Naive B cell (primary cell): Measurements from ENCODE around the gene TGFB3. TPM values are rescaled to one million over a fixed set of nuclear protein-coding genes. Genes with fewer than 3 reads are reported as not detected.
"Not testable (repeated sequence)": the region's sequence is repeated elsewhere in the genome, so short reads cannot be mapped to it uniquely, and the experiment has no call there.

Source experiments
- ATAC-seq, 2 donors: fragments of 150-1000 bp; cut with Tn5 transposase; 2 replicates each; pipeline ENCODE4 v1.10.0; 2021; ENCODE audit warnings: low read depth in 2 of 2, mild to moderate bottlenecking in 2 of 2, moderate library complexity in 2 of 2
- DNase-seq: peaks from one replicate; pipeline ENCODE4 v3.0.0; 2022
- H3K27ac Mint-ChIP-seq, 6 donors: one replicate each; pipeline ENCODE4 v1.8.0; 2020 to 2022; ENCODE audit warnings: mild to moderate bottlenecking in 6 of 6, mixed read lengths in 6 of 6, moderate library complexity in 5 of 6, inconsistent platforms in 2 of 6
- H3K27me3 Mint-ChIP-seq, 3 donors: one replicate each; pipeline ENCODE4 v1.8.0; 2021 to 2022; ENCODE audit warnings: mixed read lengths in 3 of 3, mild to moderate bottlenecking in 1 of 3
- H3K36me3 Mint-ChIP-seq, 2 donors: one replicate each; pipeline ENCODE4 v1.8.0; 2020 to 2022; ENCODE audit warnings: mixed read lengths in 2 of 2, inconsistent platforms in 1 of 2, mild to moderate bottlenecking in 1 of 2
- H3K4me1 Mint-ChIP-seq, 3 donors: one replicate each; pipeline ENCODE4 v1.8.0; 2020 to 2022; ENCODE audit warnings: mixed read lengths in 3 of 3, inconsistent platforms in 1 of 3, mild to moderate bottlenecking in 1 of 3, moderate library complexity in 1 of 3
- H3K4me3 Mint-ChIP-seq, 8 donors: one replicate each; pipeline ENCODE4 v1.8.0; 2020 to 2022; ENCODE audit warnings: mild to moderate bottlenecking in 8 of 8, mixed read lengths in 8 of 8, moderate library complexity in 8 of 8, inconsistent platforms in 2 of 8
- H3K9me3 Mint-ChIP-seq, 7 donors: one replicate each; pipeline ENCODE4 v1.8.0; 2020 to 2022; ENCODE audit warnings: mixed read lengths in 7 of 7, mild to moderate bottlenecking in 5 of 7, inconsistent platforms in 2 of 7, moderate library complexity in 1 of 7
- polyA plus RNA-seq, 6 donors: library from polyadenylated mRNA; unstranded; fragments of 300-500 nt; fragmentation: Illumina TruSeq; gene quantifications; one replicate each; pipeline ENCODE4 v1.2.3, GENCODE V29; 2021; ENCODE audit warnings: low read depth in 6 of 6

The TGFB3 gene
- polyA plus RNA-seq, 6 donors from 2014 or later, result 0.19 to 0.66 (median 0.43) TPM; not detected in 1

- ATAC-seq (no peak), DNase-seq (no peak)
- H3K9me3 Mint-ChIP-seq, result no peaks in the 10 kb centered on the region
- peaks cover 0 to 9% of the 10 kb centered on the region in 2 donors for H3K36me3 Mint-ChIP-seq
- H3K27ac Mint-ChIP-seq, result peak overlapping the region in 1 of 6 donors; percentile 54
- no peaks in the 10 kb centered on the region for H3K4me1 Mint-ChIP-seq
- H3K4me3 Mint-ChIP-seq, result no peak overlapping the region
- H3K27me3 Mint-ChIP-seq, result no peaks in the 10 kb centered on the region
Observed at GRCh38 chr14:75928690-75929181, 53.1 kb downstream of the TGFB3 start.

GRCh38 chr14:75927564-75928087 lies 54.2 kb downstream of the TGFB3 start:
- no peak overlapping the region for H3K4me3 Mint-ChIP-seq
- no peak for DNase-seq
- no peak for ATAC-seq
- no peaks in the 10 kb centered on the region for H3K27me3 Mint-ChIP-seq
- no peak overlapping the region for H3K27ac Mint-ChIP-seq
- H3K36me3 Mint-ChIP-seq, result peaks cover 0 to 9% of the 10 kb centered on the region in 2 donors
- no peaks in the 10 kb centered on the region for H3K4me1 Mint-ChIP-seq
- H3K9me3 Mint-ChIP-seq, result no peaks in the 10 kb centered on the region

GRCh38 chr14:75926431-75927115 lies 55.2 kb downstream of the TGFB3 start:
- DNase-seq (no peak), ATAC-seq (no peak)
- Mint-ChIP-seq H3K9me3 (peaks cover 0 to 2% (median 0%) of the 10 kb centered on the region in 7 donors), H3K36me3 (peaks cover 0 to 8% of the 10 kb centered on the region in 2 donors), H3K27me3 (no peaks in the 10 kb centered on the region), H3K4me1 (peaks cover 0 to 7% (median 0%) of the 10 kb centered on the region in 3 donors), H3K4me3 (no peak overlapping the region), H3K27ac (peak overlapping the region in 1 of 6 donors; percentile 63)

DNA sequence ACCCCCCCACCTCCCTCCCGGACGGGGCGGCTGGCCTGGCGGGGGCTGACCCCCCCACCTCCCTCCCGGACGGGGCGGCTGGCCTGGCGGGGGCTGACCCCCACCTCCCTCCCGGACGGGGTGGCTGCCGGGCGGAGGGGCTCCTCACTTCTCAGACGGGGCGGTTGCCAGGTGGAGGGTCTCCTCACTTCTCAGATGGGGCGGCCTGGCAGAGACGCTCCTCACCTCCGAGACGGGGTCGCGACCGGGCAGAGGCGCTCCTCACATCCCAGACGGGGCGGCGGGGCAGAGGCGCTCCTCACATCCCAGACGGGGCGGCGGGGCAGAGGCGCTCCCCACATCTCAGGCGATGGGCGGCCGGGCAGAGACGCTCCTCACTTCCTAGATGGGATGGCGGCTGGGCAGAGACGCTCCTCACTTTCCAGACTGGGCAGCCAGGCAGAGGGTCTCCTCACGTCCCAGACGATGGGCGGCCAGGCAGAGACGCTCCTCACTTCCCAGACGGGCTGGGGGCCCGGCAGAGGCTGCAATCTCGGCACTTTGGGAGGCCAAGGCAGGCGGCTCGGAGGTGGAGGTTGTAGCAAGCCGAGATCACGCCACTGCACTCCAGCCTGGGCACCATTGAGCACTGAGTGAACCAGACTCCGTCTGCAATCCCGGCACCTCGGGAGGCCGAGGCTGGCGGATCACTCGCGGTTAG lies 56.5 kb downstream of the TGFB3 start:
- not testable (repeated sequence) for H3K9me3 Mint-ChIP-seq, H3K4me3 Mint-ChIP-seq, H3K4me1 Mint-ChIP-seq, DNase-seq, H3K36me3 Mint-ChIP-seq, H3K27me3 Mint-ChIP-seq, ATAC-seq
- peak overlapping the region in 2 of 6 donors; percentile 33 to 47 for H3K27ac Mint-ChIP-seq

DNA sequence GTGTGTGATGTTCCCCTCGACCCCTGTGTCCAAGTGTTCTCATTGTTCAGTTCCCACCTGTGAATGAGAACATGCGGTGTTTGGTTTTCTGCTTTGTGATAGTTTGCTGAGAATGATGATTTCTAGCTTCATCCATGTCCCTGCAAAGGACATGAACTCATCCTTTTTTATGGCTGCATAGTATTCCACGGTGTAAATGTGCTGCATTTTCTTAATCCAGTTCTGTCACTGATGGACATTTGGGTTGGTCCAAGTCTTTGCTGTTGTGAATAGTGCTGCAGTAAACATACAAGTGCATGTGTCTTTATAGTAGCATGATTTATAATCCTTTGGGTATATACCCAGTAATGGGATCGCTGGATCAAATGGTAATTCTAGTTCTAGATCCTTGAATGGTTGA lies 61.4 kb downstream of the TGFB3 start:
- H3K27ac Mint-ChIP-seq, H3K36me3 Mint-ChIP-seq, DNase-seq, ATAC-seq, H3K4me3 Mint-ChIP-seq, H3K27me3 Mint-ChIP-seq: not testable (repeated sequence)
- peaks cover 6 to 20% (median 10%) of the 10 kb centered on the region in 3 donors for H3K4me1 Mint-ChIP-seq
- peaks cover 0 to 11% (median 4%) of the 10 kb centered on the region in 7 donors for H3K9me3 Mint-ChIP-seq

- no peak for ATAC-seq
- H3K4me3 Mint-ChIP-seq, result no peak overlapping the region
- H3K36me3 Mint-ChIP-seq, result no peaks in the 10 kb centered on the region
- H3K9me3 Mint-ChIP-seq, result peaks cover 0 to 11% (median 4%) of the 10 kb centered on the region in 7 donors
- H3K27ac Mint-ChIP-seq, result peak overlapping the region in 3 of 6 donors; percentile 42 to 73 (median 58)
- peaks cover 6 to 20% (median 10%) of the 10 kb centered on the region in 3 donors for H3K4me1 Mint-ChIP-seq
- no peaks in the 10 kb centered on the region for H3K27me3 Mint-ChIP-seq
- no peak for DNase-seq
Observed at GRCh38 chr14:75917946-75918335, 63.9 kb downstream of the TGFB3 start.

GRCh38 chr14:75917322-75917945 lies 64.4 kb downstream of the TGFB3 start:
- Mint-ChIP-seq H3K9me3 (peaks cover 0 to 11% (median 4%) of the 10 kb centered on the region in 7 donors), H3K36me3 (no peaks in the 10 kb centered on the region), H3K4me1 (peaks cover 6 to 20% (median 10%) of the 10 kb centered on the region in 3 donors), H3K27ac (peak overlapping the region in 4 of 6 donors; percentile 15 to 65 (median 46)), H3K4me3 (peak overlapping the region in 1 of 8 donors; percentile 56), H3K27me3 (no peaks in the 10 kb centered on the region)
- ATAC-seq (no peak), DNase-seq (no peak)

GRCh38 chr14:75915045-75915444 lies 66.8 kb downstream of the TGFB3 start:
- H3K9me3 Mint-ChIP-seq, result no peaks in the 10 kb centered on the region
- no peaks in the 10 kb centered on the region for H3K27me3 Mint-ChIP-seq
- DNase-seq (no peak), ATAC-seq (no peak)
- H3K4me3 Mint-ChIP-seq, result no peak overlapping the region
- no peak overlapping the region for H3K27ac Mint-ChIP-seq
- no peaks in the 10 kb centered on the region for H3K36me3 Mint-ChIP-seq
- peaks cover 6 to 13% (median 10%) of the 10 kb centered on the region in 3 donors for H3K4me1 Mint-ChIP-seq

- no peaks in the 10 kb centered on the region for H3K27me3 Mint-ChIP-seq
- no peaks in the 10 kb centered on the region for H3K9me3 Mint-ChIP-seq
- H3K4me1 Mint-ChIP-seq, result peaks cover 6 to 9% (median 9%) of the 10 kb centered on the region in 3 donors
- no peak overlapping the region for H3K27ac Mint-ChIP-seq
- DNase-seq, result no peak
- H3K4me3 Mint-ChIP-seq, result no peak overlapping the region
- no peaks in the 10 kb centered on the region for H3K36me3 Mint-ChIP-seq
- no peak for ATAC-seq
Observed at GRCh38 chr14:75913183-75913582, 68.6 kb downstream of the TGFB3 start.

DNA sequence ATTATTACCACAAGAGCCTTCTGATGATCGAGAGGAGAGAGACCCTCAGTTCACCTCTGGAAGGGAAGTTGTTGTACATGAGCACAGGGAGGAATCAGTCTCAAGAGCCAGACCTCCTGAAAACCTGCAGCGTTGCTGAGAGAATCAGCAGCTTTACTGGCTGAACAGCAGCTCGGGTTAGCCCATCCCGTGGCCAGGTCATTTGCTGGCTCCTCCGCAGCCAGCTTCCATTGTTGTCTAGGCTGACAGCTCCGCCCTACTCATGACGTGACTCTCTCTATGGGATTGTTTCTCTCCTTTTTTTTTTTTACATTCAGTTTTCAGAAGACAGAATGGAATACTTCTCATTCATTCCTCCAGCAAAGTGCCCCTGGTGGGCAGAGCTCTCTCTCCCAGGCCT lies 69.9 kb downstream of the TGFB3 start:
- Mint-ChIP-seq H3K27me3 (no peaks in the 10 kb centered on the region), H3K4me3 (no peak overlapping the region), H3K4me1 (no peaks in the 10 kb centered on the region), H3K9me3 (no peaks in the 10 kb centered on the region), H3K27ac (no peak overlapping the region), H3K36me3 (no peaks in the 10 kb centered on the region)
- ATAC-seq (no peak), DNase-seq (no peak)

GRCh38 chr14:75910048-75910447 lies 71.7 kb downstream of the TGFB3 start:
- no peak for DNase-seq

DNA sequence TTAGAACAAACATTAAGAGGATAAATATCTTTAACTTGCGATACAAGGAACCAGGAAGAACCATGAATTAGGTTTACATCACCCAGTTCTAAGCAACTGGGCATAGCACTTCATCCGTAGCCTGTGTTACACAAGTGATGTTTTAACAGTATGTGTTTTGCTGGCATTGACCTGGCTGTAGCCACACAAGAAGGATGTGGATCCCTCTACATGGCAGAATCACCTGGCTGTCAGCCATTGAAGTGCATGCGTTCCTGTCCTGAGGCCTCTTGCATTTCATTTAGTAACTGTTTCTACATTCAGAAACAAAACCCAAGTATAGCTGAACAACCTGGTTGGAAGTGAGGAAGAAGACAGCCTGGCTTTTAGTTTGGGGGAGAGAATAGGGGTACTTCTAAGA lies 72.2 kb downstream of the TGFB3 start:
- no peak overlapping the region for H3K27ac Mint-ChIP-seq
- no peaks in the 10 kb centered on the region for H3K36me3 Mint-ChIP-seq
- no peaks in the 10 kb centered on the region for H3K4me1 Mint-ChIP-seq
- no peak for ATAC-seq
- H3K27me3 Mint-ChIP-seq, result no peaks in the 10 kb centered on the region
- no peak for DNase-seq
- no peaks in the 10 kb centered on the region for H3K9me3 Mint-ChIP-seq
- no peak overlapping the region for H3K4me3 Mint-ChIP-seq

More at GRCh38 chr14:75910048-75910447, 71.7 kb downstream of the TGFB3 start:
- Mint-ChIP-seq H3K27ac (no peak overlapping the region), H3K9me3 (no peaks in the 10 kb centered on the region), H3K36me3 (no peaks in the 10 kb centered on the region), H3K27me3 (no peaks in the 10 kb centered on the region), H3K4me1 (no peaks in the 10 kb centered on the region), H3K4me3 (no peak overlapping the region)
- no peak for ATAC-seq
